Panc1 (cell line): Measurements from ENCODE around the gene RADIL. TPM values are rescaled to one million over a fixed set of nuclear protein-coding genes. Genes with fewer than 3 reads are reported as not detected.

Experiments used
- ATAC-seq: fragments of 200-7000 bp; cut with Tn5 transposase; 2 replicates; pipeline ENCODE4 v1.9.1; 2020; ENCODE audit warnings: mild to moderate bottlenecking, moderate library complexity
- BruUV-seq: library from RNA; stranded (reverse); fragments of 400-500 nt; replicated peaks from 2 replicates; lab custom pipeline; 2021; lab: Mats Ljungman, UMichigan
- CTCF ChIA-PET: fragments of 300-600 bp; sonication (Branson Sonifier 250); formaldehyde crosslinking; loops from one replicate; lab custom pipeline; 2022; ENCODE audit warnings: antibody characterized with exemption; lab: Charles Lee
- POLR2A ChIA-PET: fragments of 300-600 bp; sonication (Branson Sonifier 250); formaldehyde crosslinking; loops from one replicate; lab custom pipeline; 2022; ENCODE audit warnings: antibody characterized with exemption; lab: Charles Lee
- DNase-seq: peaks from one replicate; pipeline ENCODE4 v3.0.0-alpha.2; 2010; ENCODE audit warnings: low read depth, low spot score
- H3K27ac ChIP-seq: 2 replicates; pipeline ENCODE4 v1.5.1; 2011; ENCODE audit warnings: mild to moderate bottlenecking, low read length, inconsistent platforms
- H3K27me3 ChIP-seq: fragments of 200-500 bp; sonication (Bioruptor generic); 2 replicates; pipeline ENCODE4 v1.6.0; 2014; ENCODE audit warnings: low read length, inconsistent platforms; ENCODE audit not compliant: control insufficient read depth, insufficient read depth
- H3K36me3 ChIP-seq: fragments of 200-500 bp; sonication (Bioruptor generic); 2 replicates; pipeline ENCODE4 v1.5.1; 2014; ENCODE audit warnings: inconsistent platforms, mild to moderate bottlenecking, low read length, moderate library complexity; ENCODE audit not compliant: control insufficient read depth, insufficient read depth
- H3K4me1 ChIP-seq: 2 replicates; pipeline ENCODE4 v1.5.1; 2011; ENCODE audit warnings: inconsistent platforms, mild to moderate bottlenecking, low read length, moderate library complexity; ENCODE audit not compliant: control insufficient read depth, insufficient read depth
- H3K4me3 ChIP-seq, 2 experiments: 2 replicates each; pipeline ENCODE4 v1.5.1; 2011 to 2012; ENCODE audit warnings: low read depth in 2 of 2, low read length in 2 of 2, mild to moderate bottlenecking in 2 of 2, inconsistent platforms in 1 of 2, moderate library complexity in 1 of 2
- H3K9me3 ChIP-seq: fragments of 200-500 bp; sonication (Bioruptor generic); 2 replicates; pipeline ENCODE4 v1.5.1; 2014; ENCODE audit warnings: low read depth, mild to moderate bottlenecking, inconsistent platforms, low read length, moderate library complexity; ENCODE audit not compliant: control insufficient read depth, insufficient read depth
- CTCF ChIP-seq: fragments of 450-650 bp; IDR thresholded peaks from 2 replicates; pipeline ENCODE4 v1.5.1; 2017; ENCODE audit warnings: mild to moderate bottlenecking
- POLR2AphosphoS5 ChIP-seq: IDR thresholded peaks from 2 replicates; pipeline ENCODE4 v1.6.1; 2012; ENCODE audit warnings: mild to moderate bottlenecking, low read depth, low read length, moderate library complexity
- SIN3A ChIP-seq: IDR thresholded peaks from 2 replicates; pipeline ENCODE4 v1.6.1; 2012; ENCODE audit warnings: low read depth, mild to moderate bottlenecking, low read length, moderate library complexity, borderline replicate concordance; ENCODE audit not compliant: insufficient read depth
- TCF7L2 ChIP-seq: IDR thresholded peaks from 2 replicates; pipeline ENCODE4 v1.6.1; 2011; ENCODE audit warnings: mild to moderate bottlenecking, low read depth, low read length, inconsistent platforms
- in situ Hi-C: cut with HindIII; loops from 2 replicates; pipeline ENCODE4 v1.10.0; 2016; ENCODE audit warnings: low sequenced_read_pairs, low pct_unique_long_range_greater_than_20kb
- intact Hi-C: fragments of 100-400 bp; cut with micrococcal nuclease; formaldehyde crosslinking; loops from one replicate; pipeline ENCODE4 v1.10.0; 2022; ENCODE audit not compliant: unreplicated experiment
- total RNA-seq: library from RNA; stranded (reverse); gene quantifications from one replicate; pipeline ENCODE4 v1.2.1, GENCODE V29; 2021; ENCODE audit not compliant: unreplicated experiment
- TF ChIP-seq, protein P1 (sequence below), 2 experiments: IDR thresholded peaks; 2 replicates each; pipeline ENCODE4 v1.6.1; 2011 to 2012; ENCODE audit warnings: low read depth in 2 of 2, control low read depth in 1 of 2, low read length in 1 of 2, mild to moderate bottlenecking in 1 of 2, moderate library complexity in 1 of 2; ENCODE audit not compliant: insufficient read depth in 1 of 2

Gene RADIL
- total RNA-seq, 1 experiment from 2014 or later, result 1.3 TPM

- H3K9me3 ChIP-seq, result no peaks in the 10 kb centered on the region
- intact Hi-C loops (no loop called here), in situ Hi-C loops (no loop called here)
- peaks cover 2% of the 10 kb centered on the region; the same call in 1 of the 2 replicates for H3K27me3 ChIP-seq
- no peaks in the 10 kb centered on the region for H3K36me3 ChIP-seq
- no peak overlapping the region for H3K27ac ChIP-seq
- ChIA-PET POLR2A (interaction anchor here (0.6 kb wide), 1 partner anchor 227 kb away, joined by 7 read pairs; no protein-coding TSS in a partner anchor), CTCF (no interaction called here)
- DNase-seq (no peak), ATAC-seq (no peak)
- BruUV-seq, result no TSS peak
- TF ChIP-seq, protein P1, sequence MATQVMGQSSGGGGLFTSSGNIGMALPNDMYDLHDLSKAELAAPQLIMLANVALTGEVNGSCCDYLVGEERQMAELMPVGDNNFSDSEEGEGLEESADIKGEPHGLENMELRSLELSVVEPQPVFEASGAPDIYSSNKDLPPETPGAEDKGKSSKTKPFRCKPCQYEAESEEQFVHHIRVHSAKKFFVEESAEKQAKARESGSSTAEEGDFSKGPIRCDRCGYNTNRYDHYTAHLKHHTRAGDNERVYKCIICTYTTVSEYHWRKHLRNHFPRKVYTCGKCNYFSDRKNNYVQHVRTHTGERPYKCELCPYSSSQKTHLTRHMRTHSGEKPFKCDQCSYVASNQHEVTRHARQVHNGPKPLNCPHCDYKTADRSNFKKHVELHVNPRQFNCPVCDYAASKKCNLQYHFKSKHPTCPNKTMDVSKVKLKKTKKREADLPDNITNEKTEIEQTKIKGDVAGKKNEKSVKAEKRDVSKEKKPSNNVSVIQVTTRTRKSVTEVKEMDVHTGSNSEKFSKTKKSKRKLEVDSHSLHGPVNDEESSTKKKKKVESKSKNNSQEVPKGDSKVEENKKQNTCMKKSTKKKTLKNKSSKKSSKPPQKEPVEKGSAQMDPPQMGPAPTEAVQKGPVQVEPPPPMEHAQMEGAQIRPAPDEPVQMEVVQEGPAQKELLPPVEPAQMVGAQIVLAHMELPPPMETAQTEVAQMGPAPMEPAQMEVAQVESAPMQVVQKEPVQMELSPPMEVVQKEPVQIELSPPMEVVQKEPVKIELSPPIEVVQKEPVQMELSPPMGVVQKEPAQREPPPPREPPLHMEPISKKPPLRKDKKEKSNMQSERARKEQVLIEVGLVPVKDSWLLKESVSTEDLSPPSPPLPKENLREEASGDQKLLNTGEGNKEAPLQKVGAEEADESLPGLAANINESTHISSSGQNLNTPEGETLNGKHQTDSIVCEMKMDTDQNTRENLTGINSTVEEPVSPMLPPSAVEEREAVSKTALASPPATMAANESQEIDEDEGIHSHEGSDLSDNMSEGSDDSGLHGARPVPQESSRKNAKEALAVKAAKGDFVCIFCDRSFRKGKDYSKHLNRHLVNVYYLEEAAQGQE (IDR thresholded peaks at IDR 0.05; ENCODE audit: insufficient read depth in 1 of 2, low read depth in 2 of 2, low read length in 1 of 2), result no peak
- TF ChIP-seq SIN3A, result no peak
- TF ChIP-seq TCF7L2, result no peak
- no peak for TF ChIP-seq POLR2AphosphoS5
- no peak for TF ChIP-seq CTCF
- no peak overlapping the region for H3K4me3 ChIP-seq
- H3K4me1 ChIP-seq, result no peaks in the 10 kb centered on the region
These were observed 21.7 kb upstream of the RADIL start for GRCh38 chr7:4905171-4905570.

GRCh38 chr7:4904346-4904745 lies 20.8 kb upstream of the RADIL start:
- BruUV-seq, result no TSS peak
- Histone ChIP-seq H3K9me3 (no peaks in the 10 kb centered on the region), H3K36me3 (no peaks in the 10 kb centered on the region), H3K4me1 (no peaks in the 10 kb centered on the region), H3K4me3 (no peak overlapping the region), H3K27ac (no peak overlapping the region), H3K27me3 (peaks cover 2% of the 10 kb centered on the region; the same call in 1 of the 2 replicates)
- TF ChIP-seq, protein P1 (IDR thresholded peaks at IDR 0.05; ENCODE audit: insufficient read depth in 1 of 2, low read depth in 2 of 2, low read length in 1 of 2), result no peak
- TF ChIP-seq TCF7L2, result no peak
- intact Hi-C loops, result no loop called here
- in situ Hi-C loops, result no loop called here
- no peak for DNase-seq
- ATAC-seq, result no peak
- ChIA-PET CTCF (no interaction called here), POLR2A (no interaction called here)
